NB4 (cell line): ENCODE measurements around the gene POTEM.
"Not testable (repeated sequence)": the region's sequence is repeated elsewhere in the genome, so short reads cannot be mapped to it uniquely, and the experiment has no call there.

Experiments
- CTCF ChIP-seq: IDR thresholded peaks from one replicate; pipeline ENCODE4 v1.5.1; 2012; ENCODE audit warnings: low read depth, low read length
- MAX ChIP-seq: IDR thresholded peaks from 2 replicates; pipeline ENCODE4 v1.6.1; 2011; ENCODE audit warnings: low read depth, low read length

GRCh38 chr14:19036811-19037382 lies 69.7 kb downstream of the POTEM start:
- TF ChIP-seq CTCF, MAX: not testable (repeated sequence)
